IMR-90 (cell line): ENCODE results near the gene SP140L.

Experiments used
- CEBPB ChIP-seq: IDR thresholded peaks from 2 replicates; pipeline ENCODE4 v1.6.1; 2012; ENCODE audit warnings: low read depth, low read length, improper control_type of control experiment
- CHD1 ChIP-seq: IDR thresholded peaks from 2 replicates; pipeline ENCODE4 v1.6.1; 2012; ENCODE audit warnings: low read depth, low read length, improper control_type of control experiment
- CTCF ChIP-seq: conservative IDR thresholded peaks from 2 replicates; pipeline ENCODE4 v1.5.1; 2012; ENCODE audit warnings: mild to moderate bottlenecking, low read depth, low read length, improper control_type of control experiment
- MAZ ChIP-seq: IDR thresholded peaks from 2 replicates; pipeline ENCODE4 v1.6.1; 2012; ENCODE audit warnings: low read depth, mild to moderate bottlenecking, low read length, improper control_type of control experiment, moderate library complexity, borderline replicate concordance
- MXI1 ChIP-seq: IDR thresholded peaks from 2 replicates; pipeline ENCODE4 v1.6.1; 2012; ENCODE audit warnings: low read depth, mild to moderate bottlenecking, low read length, moderate library complexity, borderline replicate concordance
- POLR2A ChIP-seq: IDR thresholded peaks from 2 replicates; pipeline ENCODE4 v1.6.1; 2012; ENCODE audit warnings: mild to moderate bottlenecking, low read depth, low read length
- RAD21 ChIP-seq: IDR thresholded peaks from 2 replicates; pipeline ENCODE4 v1.6.1; 2012; ENCODE audit warnings: low read length, improper control_type of control experiment
- RFX5 ChIP-seq: IDR thresholded peaks from 2 replicates; pipeline ENCODE4 v1.8.0; 2012; ENCODE audit warnings: low read depth, mild to moderate bottlenecking, low read length, moderate library complexity
- SMC3 ChIP-seq: fragments of 150-350 bp; IDR thresholded peaks from 2 replicates; pipeline ENCODE4 v1.6.1; 2016; ENCODE audit warnings: low read depth, mild to moderate bottlenecking, antibody characterized with exemption, low read length, moderate library complexity
- USF2 ChIP-seq: fragments of 150-350 bp; IDR thresholded peaks from 2 replicates; pipeline ENCODE4 v1.6.1; 2017; ENCODE audit warnings: mild to moderate bottlenecking, antibody characterized with exemption, low read length, low read depth

DNA sequence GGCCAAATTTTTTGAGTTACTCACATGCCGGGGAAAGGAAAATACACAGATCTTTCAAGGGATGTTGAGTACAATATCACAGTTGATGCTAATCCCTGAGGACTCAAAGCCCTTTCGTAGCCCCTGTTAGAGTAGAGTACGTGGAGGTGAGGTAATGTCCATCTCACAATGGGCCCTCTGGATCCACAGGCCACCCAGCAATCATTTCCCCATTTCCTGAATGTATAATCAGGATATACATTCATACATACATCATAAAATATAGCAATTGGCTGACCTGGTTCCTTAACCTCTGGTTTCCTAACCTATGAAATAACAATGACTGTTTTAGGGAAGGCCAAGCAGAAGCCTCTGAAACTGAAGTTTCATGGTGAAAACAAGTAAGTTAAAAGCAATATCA, 78.8 kb downstream of the SP140L start:
- TF ChIP-seq POLR2A = no peak
- no peak for TF ChIP-seq CTCF
- TF ChIP-seq MAZ = no peak
- TF ChIP-seq RAD21 = no peak
- TF ChIP-seq SMC3 = no peak
- no peak for TF ChIP-seq MXI1
- no peak for TF ChIP-seq CHD1
- no peak for TF ChIP-seq RFX5
- TF ChIP-seq USF2 = no peak
- no peak for TF ChIP-seq CEBPB
